Subcutaneous abdominal adipose tissue (tissue), 5 donors: ENCODE data around the gene BCAS1.

Experiments used
- H3K27ac ChIP-seq: one replicate; pipeline ENCODE4 v1.7.0; 2013; ENCODE audit warnings: low read depth, mild to moderate bottlenecking, inconsistent platforms, low read length, moderate library complexity
- H3K27me3 ChIP-seq, 5 donors: one replicate each; pipeline ENCODE4 v1.7.0; 2013; ENCODE audit warnings: low read length in 5 of 5, inconsistent platforms in 1 of 5; ENCODE audit not compliant: control insufficient read depth in 5 of 5, insufficient read depth in 4 of 5
- H3K36me3 ChIP-seq, 5 donors: one replicate each; pipeline ENCODE4 v1.7.0; 2013; ENCODE audit warnings: low read length in 5 of 5; ENCODE audit not compliant: control insufficient read depth in 5 of 5, insufficient read depth in 5 of 5
- H3K4me1 ChIP-seq, 5 donors: one replicate each; pipeline ENCODE4 v1.7.0; 2013; ENCODE audit warnings: low read length in 5 of 5, mild to moderate bottlenecking in 3 of 5, moderate library complexity in 1 of 5; ENCODE audit not compliant: control insufficient read depth in 5 of 5, insufficient read depth in 5 of 5
- H3K4me3 ChIP-seq, 5 donors: one replicate each; pipeline ENCODE4 v1.7.0; 2013; ENCODE audit warnings: low read length in 5 of 5, low read depth in 1 of 5
- H3K9ac ChIP-seq, 5 donors: one replicate each; pipeline ENCODE4 v1.7.0; 2013; ENCODE audit warnings: low read length in 5 of 5, mild to moderate bottlenecking in 4 of 5, moderate library complexity in 3 of 5
- H3K9me3 ChIP-seq, 5 donors: one replicate each; pipeline ENCODE4 v1.7.0; 2013; ENCODE audit warnings: low read length in 5 of 5; ENCODE audit not compliant: control insufficient read depth in 5 of 5
- donor health status: healthy.
- donor health status: healthy.
- donor health status: healthy.
- donor health status: healthy.
- donor health status: healthy.

Gene BCAS1

GRCh38 chr20:53905820-53906191, 164.6 kb downstream of the BCAS1 start:
- Histone ChIP-seq H3K36me3 (no peaks in the 10 kb centered on the region), H3K9ac (no peak overlapping the region), H3K27me3 (no peaks in the 10 kb centered on the region), H3K9me3 (no peaks in the 10 kb centered on the region), H3K4me3 (no peak overlapping the region), H3K4me1 (peaks cover 4 to 23% (median 12%) of the 10 kb centered on the region in 5 donors), H3K27ac (no peak overlapping the region)

DNA sequence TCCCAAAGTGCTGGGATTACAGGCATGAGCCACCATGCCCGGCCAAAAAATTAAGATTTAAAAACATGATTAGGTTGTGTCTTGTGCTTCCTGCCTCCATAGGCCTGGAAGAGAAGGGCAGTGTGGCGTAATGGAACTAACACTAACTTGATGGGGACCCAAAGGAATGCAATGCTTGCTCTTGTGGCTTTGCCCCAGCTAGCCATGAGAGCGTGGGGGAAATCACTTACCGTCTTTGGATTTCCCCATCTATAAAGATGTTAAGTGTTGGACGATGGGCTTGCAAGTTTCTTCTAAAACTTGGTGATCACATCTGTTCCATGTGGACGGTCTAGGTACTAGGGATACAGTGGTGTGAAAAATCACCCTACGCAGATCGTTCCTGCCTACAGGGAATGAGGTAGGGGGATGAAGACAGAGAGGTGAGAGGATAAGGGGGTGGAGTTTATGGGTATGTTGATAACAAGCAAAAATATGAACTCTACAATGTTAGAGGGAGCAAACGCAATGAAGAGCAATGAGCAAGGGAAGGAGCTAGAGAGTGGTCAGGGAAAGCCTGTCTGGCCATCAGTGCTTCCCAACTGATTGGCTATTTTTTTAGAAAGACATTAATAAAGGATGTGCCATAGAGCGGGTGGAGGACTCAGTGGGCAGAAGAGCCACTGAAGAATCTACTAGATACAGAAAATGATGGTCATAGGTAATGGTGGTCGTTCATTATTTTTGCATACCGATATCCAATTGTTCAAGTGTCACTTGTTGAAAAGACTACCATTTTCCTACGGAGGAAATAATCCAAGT, 165.2 kb downstream of the BCAS1 start:
- no peaks in the 10 kb centered on the region for H3K36me3 ChIP-seq
- no peak overlapping the region for H3K27ac ChIP-seq
- H3K4me3 ChIP-seq, result no peak overlapping the region
- H3K4me1 ChIP-seq, result peaks cover 4 to 25% (median 12%) of the 10 kb centered on the region in 5 donors
- no peaks in the 10 kb centered on the region for H3K9me3 ChIP-seq
- H3K27me3 ChIP-seq, result no peaks in the 10 kb centered on the region
- no peak overlapping the region for H3K9ac ChIP-seq

- Histone ChIP-seq H3K27me3 (no peaks in the 10 kb centered on the region), H3K36me3 (no peaks in the 10 kb centered on the region), H3K9me3 (no peaks in the 10 kb centered on the region), H3K9ac (no peak overlapping the region), H3K4me3 (no peak overlapping the region), H3K4me1 (peaks cover 4 to 33% (median 17%) of the 10 kb centered on the region in 5 donors), H3K27ac (no peak overlapping the region)
Observed at GRCh38 chr20:53904261-53904660, 166.1 kb downstream of the BCAS1 start.

DNA sequence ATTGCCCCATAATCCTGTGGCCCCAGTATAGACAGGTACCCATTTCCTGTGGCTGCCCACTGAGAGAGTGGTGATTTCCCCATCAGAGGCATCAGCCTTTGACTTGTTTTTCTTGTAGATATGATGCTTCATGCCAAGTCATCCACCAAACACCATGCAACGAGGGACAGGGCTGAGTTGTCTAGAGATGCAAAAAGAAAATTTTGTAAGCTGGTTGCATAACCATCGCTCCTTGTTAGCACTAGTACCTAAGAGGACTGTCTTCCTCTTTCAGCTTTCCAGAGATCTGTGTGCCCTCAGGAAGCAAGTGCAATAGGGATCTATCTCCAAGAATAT, 166.8 kb downstream of the BCAS1 start:
- Histone ChIP-seq H3K4me1 (peaks cover under 1 to 35% (median 18%) of the 10 kb centered on the region in 5 donors), H3K9ac (no peak overlapping the region), H3K4me3 (no peak overlapping the region), H3K27me3 (no peaks in the 10 kb centered on the region), H3K27ac (no peak overlapping the region), H3K9me3 (no peaks in the 10 kb centered on the region), H3K36me3 (no peaks in the 10 kb centered on the region)

- Histone ChIP-seq H3K9me3 (no peaks in the 10 kb centered on the region), H3K4me3 (no peak overlapping the region), H3K36me3 (no peaks in the 10 kb centered on the region), H3K27ac (no peak overlapping the region), H3K9ac (no peak overlapping the region), H3K27me3 (no peaks in the 10 kb centered on the region), H3K4me1 (peaks cover 0 to 37% (median 18%) of the 10 kb centered on the region in 5 donors)
Observed at GRCh38 chr20:53902968-53903651, 167.3 kb downstream of the BCAS1 start.

- H3K9me3 ChIP-seq, result no peaks in the 10 kb centered on the region
- no peak overlapping the region for H3K9ac ChIP-seq
- H3K4me1 ChIP-seq, result peaks cover 0 to 40% (median 18%) of the 10 kb centered on the region in 5 donors
- no peaks in the 10 kb centered on the region for H3K27me3 ChIP-seq
- H3K4me3 ChIP-seq, result no peak overlapping the region
- H3K27ac ChIP-seq, result peak overlapping the region; percentile 81
- no peaks in the 10 kb centered on the region for H3K36me3 ChIP-seq
Observed at GRCh38 chr20:53901497-53902096, 168.8 kb downstream of the BCAS1 start.

- peaks cover 0 to 40% (median 18%) of the 10 kb centered on the region in 5 donors for H3K4me1 ChIP-seq
- H3K9ac ChIP-seq, result peak overlapping the region in 3 of 5 donors; percentile 21 to 41 (median 22)
- H3K9me3 ChIP-seq, result no peaks in the 10 kb centered on the region
- no peaks in the 10 kb centered on the region for H3K36me3 ChIP-seq
- no peak overlapping the region for H3K4me3 ChIP-seq
- peak overlapping the region; percentile 81 for H3K27ac ChIP-seq
- no peaks in the 10 kb centered on the region for H3K27me3 ChIP-seq
Observed at GRCh38 chr20:53901064-53901463, 169.3 kb downstream of the BCAS1 start.

- no peak overlapping the region for H3K4me3 ChIP-seq
- H3K9ac ChIP-seq, result peak overlapping the region in 2 of 5 donors; percentile 22 to 41
- H3K27ac ChIP-seq, result peak overlapping the region; percentile 81
- peaks cover 0 to 40% (median 18%) of the 10 kb centered on the region in 5 donors for H3K4me1 ChIP-seq
- no peaks in the 10 kb centered on the region for H3K36me3 ChIP-seq
- H3K27me3 ChIP-seq, result no peaks in the 10 kb centered on the region
- H3K9me3 ChIP-seq, result no peaks in the 10 kb centered on the region
Observed at GRCh38 chr20:53900380-53900999, 169.9 kb downstream of the BCAS1 start.

- no peaks in the 10 kb centered on the region for H3K36me3 ChIP-seq
- H3K4me1 ChIP-seq, result peaks cover 0 to 40% (median 18%) of the 10 kb centered on the region in 5 donors
- H3K27me3 ChIP-seq, result no peaks in the 10 kb centered on the region
- no peak overlapping the region for H3K9ac ChIP-seq
- no peak overlapping the region for H3K4me3 ChIP-seq
- no peaks in the 10 kb centered on the region for H3K9me3 ChIP-seq
- H3K27ac ChIP-seq, result peak overlapping the region; percentile 81
Observed at GRCh38 chr20:53899351-53900167, 170.8 kb downstream of the BCAS1 start.
